Suppressor macrophage treated with lipopolysaccharide for 1 hour (primary cell): ENCODE results near the gene PPFIA4.
A peak's percentile ranks its signal among the peaks of the same experiment; 100 is the strongest.

Source experiments
- DNase-seq, 3 donors: peaks; one replicate each; pipeline ENCODE4 v3.0.0-alpha.2; 2020 to 2022

The PPFIA4 gene

DNA sequence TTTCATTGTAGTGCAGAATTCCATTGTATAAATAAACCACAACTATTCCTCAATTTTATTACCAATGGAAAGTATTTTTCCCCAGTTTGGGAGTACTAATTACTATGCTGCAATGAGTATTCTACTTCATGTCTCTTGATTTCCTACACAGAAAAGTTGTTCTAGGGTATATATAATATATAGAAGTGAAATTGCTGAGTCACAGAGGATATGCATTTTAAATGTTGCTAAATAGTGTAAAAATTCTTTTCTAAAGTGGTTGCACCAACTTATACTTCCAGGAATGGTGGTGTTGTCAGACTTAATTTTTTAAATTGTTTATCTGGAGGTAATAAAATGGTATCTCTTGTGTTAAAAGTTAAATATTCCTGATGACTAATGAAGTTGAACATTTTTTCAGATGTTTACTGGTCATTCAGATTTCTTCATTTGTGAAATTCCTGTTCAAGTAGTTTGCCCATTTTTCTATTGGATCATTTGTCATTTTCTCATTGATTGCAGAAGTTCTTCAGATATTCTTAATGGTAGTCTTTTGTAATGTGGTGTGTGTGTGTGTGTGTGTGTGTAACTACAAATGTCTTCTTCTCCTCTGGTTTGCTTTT lies 78.6 kb downstream of the PPFIA4 start:
- peak in 2 of 3 donors; percentile 37 to 54 for DNase-seq

- no peak for DNase-seq
Observed at GRCh38 chr1:203112475-203112874, 86.2 kb downstream of the PPFIA4 start.

DNA sequence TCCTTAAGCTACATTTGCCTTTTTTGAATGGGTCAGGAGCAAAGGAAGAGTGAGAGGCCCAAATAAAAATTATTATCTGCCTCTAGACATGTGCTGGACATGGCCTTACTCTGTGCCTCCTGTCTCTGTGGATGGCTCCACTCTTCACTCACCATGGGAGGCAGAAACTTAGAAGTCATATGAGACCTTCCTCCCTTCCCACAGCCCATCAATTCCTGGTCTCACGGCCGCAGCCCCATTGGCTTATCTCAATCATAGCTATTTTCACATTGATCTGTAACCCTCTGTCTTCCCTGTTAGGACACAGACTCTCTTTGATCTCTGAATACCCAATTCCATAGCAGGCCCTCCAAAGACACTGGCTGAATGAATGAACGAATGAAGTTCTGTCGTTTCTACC lies 87.0 kb downstream of the PPFIA4 start:
- no peak for DNase-seq

- DNase-seq: no peak
Observed at GRCh38 chr1:203114202-203114601, 87.9 kb downstream of the PPFIA4 start.

GRCh38 chr1:203116091-203116820 lies 90.0 kb downstream of the PPFIA4 start:
- DNase-seq: no peak

DNA sequence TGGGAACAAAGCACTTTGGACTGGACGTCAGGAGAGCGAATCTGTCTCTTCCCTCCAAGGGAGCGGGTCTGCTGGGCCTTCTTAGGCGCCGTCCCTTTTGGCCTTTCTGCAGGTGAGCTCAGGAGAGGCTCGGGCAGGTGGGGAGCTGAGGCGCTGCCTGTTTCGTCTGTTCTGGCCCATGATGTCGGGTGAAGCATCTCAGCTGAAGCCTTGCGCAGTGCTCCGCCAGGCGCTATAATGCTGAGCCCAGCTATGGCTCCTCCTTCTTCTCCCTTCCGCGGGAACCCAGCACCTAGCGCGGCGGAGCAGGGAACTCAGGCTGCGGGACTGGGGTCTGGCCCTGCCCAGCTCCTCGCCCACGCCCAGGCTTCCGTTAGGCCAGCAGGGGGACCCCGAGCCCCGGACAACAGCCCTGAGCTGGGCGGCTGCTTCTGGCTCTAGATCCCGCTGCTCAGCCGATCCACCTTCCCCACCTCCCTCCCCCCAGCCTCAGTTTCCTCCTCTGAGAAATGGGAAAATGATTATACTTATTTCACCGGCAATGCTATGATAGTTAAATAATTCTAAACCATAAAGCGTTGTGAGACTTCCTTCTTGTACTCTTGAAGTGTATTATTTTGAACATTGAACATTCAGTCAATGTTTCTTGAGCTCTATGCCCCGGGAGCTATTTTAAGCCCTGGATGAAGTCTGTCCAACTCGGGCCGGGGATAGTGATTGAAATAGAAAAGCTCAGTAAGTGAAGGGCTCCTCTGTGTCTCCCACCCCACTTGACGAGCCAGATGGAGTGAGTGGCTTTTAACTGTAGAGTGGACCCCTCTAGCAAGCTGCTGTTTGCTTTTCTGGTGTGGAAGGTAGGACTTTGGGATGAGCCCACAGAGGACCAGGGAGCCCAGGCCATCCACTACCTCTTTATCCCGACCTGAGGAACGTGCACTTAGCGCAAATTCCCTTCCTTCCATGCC lies 91.6 kb downstream of the PPFIA4 start:
- DNase-seq: peak; percentile 79 to 92 (median 90)

DNA sequence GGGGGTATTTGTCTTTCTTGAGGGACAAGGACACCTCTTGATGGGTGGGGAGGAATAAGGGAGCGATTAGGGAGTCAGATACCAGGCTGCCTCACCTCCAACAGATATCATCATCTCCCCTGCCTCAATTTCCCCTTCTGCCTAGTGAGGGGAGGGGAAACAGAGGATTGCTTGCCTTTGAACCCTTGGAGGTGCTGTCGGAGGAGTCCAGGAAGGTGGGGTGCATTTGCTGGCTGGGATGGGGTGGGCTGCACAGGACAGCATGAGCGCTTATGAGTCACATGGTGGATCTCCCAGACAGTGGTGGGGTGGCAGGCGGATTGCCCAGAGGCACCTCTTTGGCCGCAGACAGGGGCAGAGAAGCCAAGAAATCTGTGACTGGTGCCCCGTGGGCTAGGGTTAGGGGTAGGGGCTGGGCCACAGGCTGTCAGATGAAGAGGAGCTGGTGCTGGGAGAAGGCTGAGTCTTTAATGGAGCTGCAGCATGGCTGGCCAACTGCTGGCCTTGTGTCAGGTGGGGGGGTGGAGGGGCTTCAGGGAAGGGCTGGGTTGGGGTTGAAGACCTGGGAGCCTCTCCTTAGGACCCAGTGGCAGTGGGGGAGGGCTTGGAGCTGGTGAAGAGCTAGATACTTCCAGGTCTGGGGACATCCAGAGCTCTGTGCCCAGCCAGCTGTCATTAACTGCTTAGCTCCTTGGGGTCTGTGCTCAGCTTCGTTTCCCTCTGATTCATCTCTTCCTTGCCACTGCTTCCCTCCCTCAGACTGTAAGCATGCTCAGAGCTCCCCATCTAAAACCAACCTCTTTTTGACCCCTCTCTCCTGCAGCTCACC lies 94.2 kb downstream of the PPFIA4 start:
- DNase-seq: no peak

- DNase-seq: peak; percentile 46 to 56 (median 51)
Observed at GRCh38 chr1:203121186-203122015, 95.1 kb downstream of the PPFIA4 start.

DNA sequence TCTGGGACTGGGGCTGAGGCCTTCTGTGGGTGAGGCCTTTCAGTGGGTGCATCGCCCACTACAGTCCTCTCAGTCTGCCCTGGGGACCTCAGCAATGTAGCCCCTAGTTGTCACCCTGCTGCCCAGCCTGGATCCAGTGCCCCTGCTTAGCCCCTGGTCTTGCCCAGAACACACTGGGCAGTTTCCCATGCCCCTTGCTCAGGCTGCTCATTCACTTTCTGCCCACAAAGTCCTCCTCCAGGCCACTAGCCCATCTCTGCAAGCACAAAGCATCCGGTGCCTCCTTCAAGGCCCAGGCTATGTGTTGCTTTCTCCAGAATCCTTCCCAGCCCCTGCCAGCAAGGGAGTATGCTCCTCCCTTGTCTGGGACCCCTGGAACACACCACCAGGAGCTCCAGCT lies 95.9 kb downstream of the PPFIA4 start:
- DNase-seq: no peak

DNA sequence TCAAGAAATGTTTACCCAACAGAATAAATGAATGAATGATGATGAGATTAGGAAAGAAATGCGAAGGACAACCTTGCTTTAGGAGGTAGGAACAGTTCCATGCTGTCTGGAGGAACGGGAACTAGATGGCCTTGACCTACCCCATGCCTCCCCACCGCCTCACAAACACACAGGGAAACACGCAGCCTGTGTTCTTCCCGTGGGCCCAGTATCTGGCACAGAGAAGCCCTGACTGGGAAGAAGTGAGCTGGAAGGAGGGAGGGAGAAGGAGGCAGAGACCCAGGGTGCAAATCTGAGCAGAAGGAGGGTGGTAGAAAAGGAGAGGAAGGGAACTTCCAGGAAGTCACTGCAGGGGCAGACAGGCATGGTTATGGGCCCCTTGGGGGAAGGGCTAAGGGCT lies 97.7 kb downstream of the PPFIA4 start:
- no peak for DNase-seq

- peak in 2 of 3 donors; percentile 14 to 24 for DNase-seq
Observed at GRCh38 chr1:203124546-203125317, 98.4 kb downstream of the PPFIA4 start.

DNA sequence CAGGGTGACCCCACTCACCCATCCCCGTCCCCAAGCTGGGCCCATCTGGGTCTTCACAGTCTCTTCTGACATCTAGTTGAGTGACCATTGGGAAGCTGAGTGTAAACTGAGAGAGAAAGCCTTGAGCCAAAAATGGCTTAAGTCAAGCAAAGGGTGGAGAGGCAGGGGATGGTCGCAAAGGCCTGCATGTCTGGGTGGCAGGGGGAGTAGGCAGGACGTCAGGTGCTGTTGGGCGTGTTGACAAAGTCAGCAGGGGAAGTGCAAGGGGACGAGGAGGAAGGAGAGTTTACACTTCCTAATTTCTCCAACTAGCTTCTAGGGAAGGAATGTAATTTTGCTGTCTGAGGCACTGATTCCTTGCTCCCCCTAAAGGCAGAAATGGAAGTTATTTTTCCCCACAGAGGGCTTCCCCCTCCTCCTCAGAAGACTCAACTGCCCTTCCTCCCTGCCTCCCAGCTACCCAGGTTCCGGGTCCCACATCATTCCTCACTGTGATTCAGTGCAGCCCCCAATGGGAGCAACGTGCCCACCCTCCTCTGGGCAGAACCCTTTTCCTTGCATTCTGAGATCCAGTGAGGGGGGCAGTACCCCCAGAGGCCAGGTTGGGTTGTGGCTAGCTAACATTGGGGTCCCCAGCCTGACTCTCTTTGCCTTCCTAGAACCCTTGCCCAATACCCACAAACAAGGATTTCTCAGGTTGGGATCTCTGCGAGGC lies 100.0 kb downstream of the PPFIA4 start:
- peak; percentile 75 to 86 (median 83) for DNase-seq

DNA sequence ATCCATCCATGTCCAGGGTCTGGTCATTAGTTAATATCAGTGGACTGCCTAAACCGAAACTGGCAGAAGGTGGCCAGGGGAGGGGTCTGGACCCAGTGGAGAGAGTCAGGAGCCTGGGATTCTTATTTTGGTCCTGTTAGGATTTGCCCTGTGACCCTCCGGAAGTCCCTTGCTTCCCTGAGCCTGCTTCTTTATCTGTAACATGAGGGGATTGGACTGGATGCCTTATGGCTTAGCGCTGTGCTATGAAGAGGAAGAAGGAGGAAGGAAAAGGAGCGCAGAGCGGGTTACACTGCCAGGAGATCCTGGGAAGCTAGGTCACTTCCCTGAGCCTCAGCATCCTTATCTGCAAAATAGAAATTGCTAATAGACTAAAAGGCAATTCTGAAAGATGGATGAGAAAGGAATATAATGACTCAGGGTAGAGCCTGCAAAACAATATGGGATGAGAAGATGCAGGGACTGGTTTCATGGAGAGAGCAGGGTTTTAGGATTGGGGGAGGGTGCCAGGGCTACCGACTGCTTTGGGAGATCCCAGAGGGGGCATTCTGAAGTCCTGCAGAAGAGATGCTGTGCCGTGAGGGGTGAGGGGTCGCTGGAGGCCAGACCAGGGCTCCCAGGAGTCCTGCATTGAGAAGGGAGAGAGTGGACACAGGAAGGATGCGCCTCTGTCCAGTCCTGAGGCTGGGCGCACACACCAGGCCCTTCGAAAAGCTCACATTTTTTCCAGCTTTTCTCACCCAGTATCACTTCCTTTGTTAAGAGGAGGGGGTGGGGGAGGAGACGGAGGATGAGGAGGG lies 100.8 kb downstream of the PPFIA4 start:
- DNase-seq: peak in 1 of 3 donors; percentile 11

GRCh38 chr1:203127666-203128430 lies 101.6 kb downstream of the PPFIA4 start, which contains the start of gene ADORA1:
TSS of gene ADORA1 (plus strand) at chr1:203127726. CDS start at chr1:203128842, 1,116 bp downstream.
- DNase-seq: peak; percentile 27 to 68 (median 50)

DNA sequence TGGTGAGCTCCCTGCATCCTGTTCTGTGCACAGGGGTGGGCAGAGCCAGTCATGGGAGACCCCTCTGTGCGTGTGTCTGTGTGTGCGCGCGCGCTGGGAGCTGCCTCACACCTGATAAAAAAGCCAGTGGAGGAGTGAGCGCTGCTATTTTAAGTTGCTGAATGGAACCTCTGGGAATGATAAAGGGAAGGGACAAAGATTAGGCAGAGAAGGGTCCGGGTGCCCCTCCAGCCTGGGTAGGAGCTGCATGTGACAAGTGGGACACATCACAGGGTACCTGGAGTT lies 102.1 kb downstream of the PPFIA4 start:
- no peak for DNase-seq
